GM18511 (cell line): ENCODE data around the gene DGCR6L.
A peak's percentile ranks its signal among the peaks of the same experiment; 100 is the strongest.
"Not testable (repeated sequence)": the region's sequence is repeated elsewhere in the genome, so short reads cannot be mapped to it uniquely, and the experiment has no call there.

Source experiments
- ATAC-seq: cut with Tn5 transposase; IDR thresholded peaks from one replicate; pipeline ENCODE4 v1.9.1; 2021; ENCODE audit warnings: mild to moderate bottlenecking, moderate library complexity; ENCODE audit not compliant: unreplicated experiment

The DGCR6L gene

DNA sequence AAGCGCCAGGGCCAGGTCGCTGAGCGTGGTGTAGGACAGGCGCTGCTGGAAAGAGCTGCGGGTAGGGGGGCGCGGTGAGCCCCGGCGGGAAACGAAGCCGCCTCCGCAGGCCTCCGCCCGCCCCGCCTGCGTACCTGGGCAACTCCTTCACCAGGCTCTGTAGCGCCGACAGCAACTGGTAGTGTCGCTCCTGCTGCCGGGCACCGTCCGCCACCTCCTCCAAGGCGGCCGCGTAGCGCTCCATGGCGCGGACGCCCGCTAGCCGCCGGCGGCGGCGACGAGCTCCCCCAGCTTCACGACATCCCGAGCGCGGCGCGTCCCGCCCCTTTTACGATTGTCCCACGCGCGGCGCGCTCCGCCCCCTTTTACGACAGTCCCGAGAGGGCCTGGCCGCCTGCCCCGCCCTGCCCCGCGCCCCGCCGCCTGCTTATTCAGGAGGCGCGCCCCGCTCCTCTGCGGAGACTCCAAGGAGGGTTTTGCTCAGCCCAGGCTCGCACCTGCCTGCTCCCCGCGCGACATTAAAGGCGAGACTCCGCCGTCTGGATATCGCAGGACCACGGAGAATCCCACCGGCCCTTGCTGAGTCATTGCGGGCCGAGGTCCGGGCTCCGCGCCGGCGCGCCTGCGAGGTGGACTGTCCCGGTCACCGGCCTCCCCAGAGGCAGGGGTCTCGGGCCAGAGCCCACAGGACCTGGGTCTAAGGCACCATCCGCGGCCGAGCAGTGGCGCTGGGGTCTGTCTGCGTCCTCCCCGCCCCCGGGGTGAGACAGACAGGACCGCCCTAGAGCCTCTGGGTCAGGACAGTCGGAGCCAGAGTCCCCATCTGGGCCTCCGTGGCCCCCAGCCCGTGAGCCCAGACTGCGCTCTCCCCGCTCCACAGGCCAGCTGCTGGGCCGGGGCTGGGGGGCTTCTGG is at the start of gene DGCR6L:
DGCR6L (minus strand) TSS at position 316 of the 914 bp plus-strand sequence; CDS start at position 244, 72 bp downstream.
- peak; percentile 79 for ATAC-seq

DNA sequence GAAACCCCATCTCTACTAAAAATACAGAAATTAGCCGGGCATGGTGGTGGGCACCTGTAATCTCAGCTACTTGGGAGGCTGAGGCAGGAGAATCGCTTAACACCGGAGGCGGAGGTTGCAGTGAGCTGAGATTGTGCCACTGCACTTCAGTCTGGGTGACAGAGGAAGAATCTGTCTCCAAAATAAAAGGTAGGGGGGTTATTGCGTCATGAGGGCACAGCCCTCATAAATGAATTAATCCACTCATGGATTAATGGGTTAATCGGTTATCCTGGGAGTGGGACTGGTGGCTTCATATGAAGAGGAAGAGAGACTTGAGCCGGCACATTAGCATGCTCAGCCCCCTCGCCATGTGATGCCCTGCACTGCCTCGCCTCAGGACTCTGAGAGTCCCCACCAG is 49.0 kb upstream of the DGCR6L start:
- ATAC-seq: not testable (repeated sequence)

DNA sequence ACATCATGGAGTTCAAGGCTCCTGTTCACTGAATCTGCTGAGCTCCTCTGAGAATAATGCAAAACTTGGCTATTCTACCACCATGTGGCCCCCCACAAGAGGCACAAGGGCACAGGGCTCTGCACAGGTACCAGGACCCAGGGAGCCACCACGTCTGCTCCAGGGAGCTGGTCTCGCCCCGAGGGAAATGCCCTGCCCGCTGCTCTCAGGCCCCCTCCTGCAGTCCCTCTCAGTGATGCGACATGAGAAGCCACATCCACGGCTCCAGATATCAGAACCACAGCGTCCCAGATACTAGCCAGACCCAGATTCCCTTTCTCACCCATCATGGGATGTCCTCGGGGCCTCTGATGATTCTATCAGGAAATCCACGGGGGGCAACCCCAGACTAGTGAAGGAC is 47.0 kb upstream of the DGCR6L start:
- not testable (repeated sequence) for ATAC-seq

DNA sequence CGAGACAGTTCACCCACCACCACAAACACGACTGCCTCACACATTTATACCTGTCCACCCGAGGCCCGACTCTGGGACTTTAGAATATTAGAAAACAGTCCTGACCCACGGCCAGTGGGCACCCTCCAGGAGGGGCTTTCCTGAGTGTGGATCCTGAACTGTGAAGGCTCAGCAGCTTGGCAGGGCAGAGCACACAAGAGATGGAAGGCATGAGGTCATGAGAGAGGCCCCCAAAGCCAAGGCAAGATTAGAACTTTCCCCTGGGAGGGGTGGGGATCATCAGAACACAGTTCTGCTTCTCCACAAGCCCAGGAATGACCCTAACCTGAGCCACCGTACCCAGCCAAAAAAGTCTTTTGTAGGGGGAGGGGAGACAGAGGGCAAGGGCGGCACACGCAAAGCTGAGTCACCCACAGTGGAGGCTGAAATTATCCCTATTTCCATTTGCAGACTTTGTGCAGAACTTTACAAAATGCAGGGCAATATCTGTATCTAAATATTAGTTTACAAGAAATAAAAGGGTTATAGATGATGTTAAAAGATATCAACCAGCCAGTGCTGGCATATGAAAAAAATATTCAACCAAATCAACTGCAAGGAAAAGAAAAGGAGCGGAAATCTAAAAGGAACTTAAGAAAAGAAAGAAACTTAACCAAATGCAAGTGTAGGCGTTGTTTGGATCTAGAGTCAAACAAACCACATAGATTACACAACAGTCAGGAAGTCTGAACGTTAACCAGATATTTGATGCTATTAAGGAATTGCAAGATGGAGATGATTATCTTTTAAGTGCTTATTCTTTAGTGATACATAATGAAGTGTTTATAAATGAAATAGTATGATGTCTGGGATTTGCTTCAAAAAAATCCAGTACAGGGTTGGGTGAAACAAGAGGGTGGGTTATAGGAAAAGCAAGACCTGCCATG is 44.7 kb upstream of the DGCR6L start:
- ATAC-seq: not testable (repeated sequence)

DNA sequence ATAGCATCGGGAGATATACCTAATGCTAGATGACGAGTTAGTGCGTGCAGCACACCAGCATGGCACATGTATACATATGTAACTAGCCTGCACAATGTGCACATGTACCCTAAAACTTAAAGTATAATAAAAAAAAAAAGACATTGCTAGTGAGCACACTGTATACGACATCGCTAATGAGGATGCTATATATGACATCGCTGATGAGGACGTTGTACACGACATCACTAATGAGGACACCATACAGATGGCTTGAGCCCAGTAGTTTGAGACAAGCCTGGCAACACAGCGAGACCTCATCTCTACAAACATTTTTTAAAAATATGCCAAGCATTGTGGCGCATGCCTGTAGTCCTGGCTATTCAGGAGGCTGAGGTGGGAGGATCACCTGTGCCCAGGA is 42.5 kb upstream of the DGCR6L start:
- ATAC-seq: not testable (repeated sequence)

DNA sequence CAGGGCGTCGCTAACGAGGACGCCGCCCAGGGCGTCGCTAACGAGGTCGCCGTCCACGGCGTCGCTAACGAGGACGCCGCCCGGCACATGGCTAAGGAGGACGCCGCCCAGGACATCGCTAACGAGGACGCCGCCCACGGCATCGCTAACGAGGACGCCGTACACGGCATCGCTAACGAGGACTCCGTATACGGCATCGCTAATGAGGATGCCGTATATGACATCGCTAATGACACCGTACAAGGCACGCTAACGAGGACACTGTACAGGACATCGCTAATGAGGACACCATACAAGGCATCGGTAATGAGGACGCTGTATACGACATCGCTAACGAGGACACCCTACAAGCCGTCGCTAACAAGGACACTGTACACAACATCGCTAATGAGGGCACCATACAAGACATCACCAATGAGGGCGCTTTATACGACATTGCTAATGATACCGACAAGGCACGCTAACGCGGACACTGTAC is 41.9 kb upstream of the DGCR6L start:
- ATAC-seq: not testable (repeated sequence)

DNA sequence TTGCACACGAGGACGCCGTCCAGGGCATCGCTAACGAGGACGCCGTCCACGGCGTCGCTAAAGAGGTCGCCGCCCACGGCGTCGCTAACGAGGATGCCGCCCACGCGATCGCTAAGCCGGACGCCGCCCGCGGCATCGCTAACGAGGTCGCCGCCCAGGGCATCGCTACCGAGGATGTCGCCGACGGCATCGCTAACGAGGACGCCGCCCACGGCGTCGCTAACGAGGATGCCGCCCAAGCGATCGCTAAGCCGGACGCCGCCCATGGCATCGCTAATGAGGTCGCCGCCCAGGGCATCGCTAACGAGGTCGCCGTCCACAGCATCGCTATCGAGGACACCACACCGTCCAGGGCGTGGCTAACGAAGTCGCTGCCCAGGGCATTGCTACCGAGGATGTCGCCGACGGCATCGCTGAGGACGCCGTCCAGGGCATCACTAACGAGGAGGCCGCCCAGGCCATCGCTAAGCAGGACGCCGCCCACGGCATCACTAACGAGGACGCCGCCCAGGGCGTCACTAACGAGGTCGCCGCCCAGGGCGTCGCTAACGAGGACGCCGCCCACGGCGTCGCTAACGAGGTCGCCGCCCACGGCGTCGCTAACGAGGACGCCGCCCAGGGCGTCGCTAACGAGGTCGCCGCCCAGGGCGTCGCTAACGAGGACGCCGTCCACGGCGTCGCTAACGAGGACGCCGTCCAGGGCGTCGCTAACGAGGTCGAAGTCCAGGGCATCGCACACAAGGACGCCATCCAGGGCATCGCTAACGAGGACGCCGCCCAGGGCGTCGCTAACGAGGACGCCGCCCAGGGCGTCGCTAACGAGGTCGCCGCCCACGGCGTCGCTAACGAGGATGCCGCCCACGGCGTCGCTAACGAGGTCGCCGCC is 41.2 kb upstream of the DGCR6L start:
- ATAC-seq: not testable (repeated sequence)

DNA sequence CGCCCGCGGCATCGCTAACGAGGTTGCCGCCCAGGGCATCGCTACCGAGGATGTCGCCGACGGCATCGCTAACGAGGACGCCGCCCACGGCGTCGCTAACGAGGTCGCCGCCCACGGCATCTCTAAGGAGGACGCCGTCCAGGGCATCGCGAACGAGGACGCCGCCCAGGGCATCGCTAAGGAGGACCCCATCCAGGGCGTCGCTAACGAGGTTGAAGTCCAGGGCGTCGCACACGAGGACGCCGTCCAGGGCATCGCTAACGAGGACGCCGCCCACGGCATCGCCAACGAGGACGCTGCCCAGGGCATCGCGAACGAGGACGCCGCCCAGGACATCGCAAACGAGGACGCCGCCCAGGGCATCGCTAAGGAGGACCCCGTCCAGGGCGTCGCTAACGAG is 40.4 kb upstream of the DGCR6L start:
- ATAC-seq: not testable (repeated sequence)

DNA sequence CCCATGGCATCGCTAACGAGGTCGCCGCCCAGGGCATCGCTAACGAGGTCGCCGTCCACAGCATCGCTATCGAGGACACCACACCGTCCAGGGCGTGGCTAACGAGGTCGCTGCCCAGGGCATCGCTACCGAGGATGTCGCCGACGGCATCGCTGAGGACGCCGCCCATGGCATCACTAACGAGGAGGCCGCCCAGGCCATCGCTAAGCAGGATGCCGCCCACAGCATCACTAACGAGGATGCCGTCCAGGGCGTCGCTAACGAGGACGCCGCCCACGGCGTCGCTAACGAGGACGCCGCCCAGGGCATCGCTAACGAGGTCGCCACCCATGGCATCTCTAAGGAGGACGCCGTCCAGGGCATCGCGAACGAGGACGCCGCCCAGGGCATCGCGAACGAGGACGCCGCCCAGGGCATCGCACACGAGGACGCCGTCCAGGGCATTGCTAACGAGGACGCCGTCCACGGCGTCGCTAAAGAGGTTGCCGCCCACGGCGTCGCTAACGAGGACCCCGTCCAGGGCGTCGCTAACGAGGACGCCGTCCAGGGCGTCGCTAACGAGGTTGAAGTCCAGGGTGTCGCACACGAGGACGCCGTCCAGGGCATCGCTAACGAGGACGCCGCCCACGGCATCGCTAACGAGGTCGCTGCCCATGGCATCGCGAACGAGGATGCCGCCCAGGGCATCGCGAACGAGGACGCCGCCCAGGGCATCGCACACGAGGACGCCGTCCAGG is 38.8 kb upstream of the DGCR6L start:
- ATAC-seq: not testable (repeated sequence)

DNA sequence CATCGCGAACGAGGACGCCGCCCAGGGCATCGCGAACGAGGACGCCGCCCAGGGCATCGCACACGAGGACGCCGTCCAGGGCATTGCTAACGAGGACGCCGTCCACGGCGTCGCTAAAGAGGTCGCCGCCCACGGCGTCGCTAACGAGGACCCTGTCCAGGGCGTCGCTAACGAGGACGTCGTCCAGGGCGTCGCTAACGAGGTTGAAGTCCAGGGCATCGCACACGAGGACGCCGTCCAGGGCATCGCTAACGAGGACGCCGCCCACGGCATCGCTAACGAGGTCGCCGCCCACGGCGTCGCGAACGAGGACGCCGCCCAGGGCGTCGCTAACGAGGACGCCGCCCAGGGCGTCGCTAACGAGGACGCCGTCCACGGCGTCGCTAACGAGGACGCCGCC is 38.1 kb upstream of the DGCR6L start:
- not testable (repeated sequence) for ATAC-seq

DNA sequence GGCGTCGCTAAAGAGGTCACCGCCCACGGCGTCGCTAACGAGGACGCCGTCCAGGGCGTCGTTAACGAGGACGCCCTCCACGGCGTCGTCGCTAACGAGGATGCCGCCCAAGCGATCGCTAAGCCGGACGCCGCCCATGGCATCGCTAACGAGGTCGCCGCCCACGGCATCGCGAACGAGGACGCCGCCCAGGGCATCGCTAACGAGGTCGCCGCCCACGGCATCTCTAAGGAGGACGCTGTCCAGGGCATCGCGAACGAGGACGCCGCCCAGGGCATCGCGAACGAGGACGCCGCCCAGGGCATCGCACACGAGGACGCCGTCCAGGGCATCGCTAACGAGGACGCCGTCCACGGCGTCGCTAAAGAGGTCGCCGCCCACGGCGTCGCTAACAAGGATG is 37.0 kb upstream of the DGCR6L start:
- ATAC-seq: not testable (repeated sequence)

DNA sequence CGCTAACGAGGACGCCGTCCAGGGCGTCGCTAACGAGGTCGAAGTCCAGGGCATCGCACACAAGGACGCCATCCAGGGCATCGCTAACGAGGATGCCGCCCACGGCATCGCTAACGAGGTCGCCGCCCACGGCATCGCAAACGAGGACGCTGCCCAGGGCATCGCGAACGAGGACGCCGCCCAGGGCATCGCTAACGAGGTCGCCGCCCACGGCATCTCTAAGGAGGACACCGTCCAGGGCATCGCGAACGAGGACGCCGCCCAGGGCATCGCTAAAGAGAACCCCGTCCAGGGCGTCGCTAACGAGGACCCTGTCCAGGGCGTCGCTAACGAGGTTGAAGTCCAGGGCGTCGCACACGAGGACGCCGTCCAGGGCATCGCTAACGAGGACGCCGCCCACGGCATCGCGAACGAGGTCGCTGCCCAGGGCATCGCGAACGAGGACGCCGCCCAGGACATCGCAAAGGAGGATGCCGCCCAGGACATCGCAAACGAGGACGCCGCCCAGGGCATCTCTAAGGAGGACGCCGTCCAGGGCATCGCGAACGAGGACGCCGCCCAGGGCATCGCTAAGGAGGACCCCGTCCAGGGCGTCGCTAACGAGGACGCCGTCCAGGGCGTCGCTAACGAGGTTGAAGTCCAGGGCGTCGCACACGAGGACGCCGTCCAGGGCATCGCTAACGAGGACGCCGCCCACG is 36.2 kb upstream of the DGCR6L start:
- not testable (repeated sequence) for ATAC-seq

DNA sequence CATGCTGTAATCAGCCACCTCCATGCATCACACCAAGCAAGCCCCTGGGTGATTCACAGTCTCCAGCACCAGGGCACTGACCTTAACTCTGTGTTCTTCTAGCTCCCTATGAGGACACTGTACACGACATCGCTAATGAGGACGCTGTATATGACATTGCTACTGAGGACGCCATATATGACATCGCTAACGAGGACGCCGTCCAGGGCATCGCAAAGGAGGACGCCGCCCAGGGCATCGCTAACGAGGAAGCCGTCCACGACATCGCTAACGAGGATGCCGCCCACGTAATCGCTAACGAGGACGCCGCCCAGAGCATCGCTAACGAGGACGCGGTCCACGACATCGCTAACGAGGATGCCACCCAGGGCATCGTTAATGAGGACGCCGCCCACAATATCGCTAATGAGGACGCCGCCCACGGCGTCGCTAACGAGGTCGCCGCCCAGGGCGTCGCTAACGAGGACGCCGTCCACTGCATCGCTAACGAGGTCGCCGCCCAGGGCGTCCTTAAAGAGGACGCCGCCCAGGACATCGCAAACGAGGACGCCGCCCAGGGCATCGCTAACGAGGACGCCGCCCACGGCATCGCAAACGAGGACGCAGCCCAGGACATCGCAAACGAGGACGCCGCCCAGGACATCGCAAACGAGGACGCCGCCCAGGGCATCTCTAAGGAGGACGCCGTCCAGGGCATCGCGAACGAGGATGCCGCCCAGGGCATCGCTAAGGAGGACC is 34.5 kb upstream of the DGCR6L start:
- ATAC-seq: no peak

DNA sequence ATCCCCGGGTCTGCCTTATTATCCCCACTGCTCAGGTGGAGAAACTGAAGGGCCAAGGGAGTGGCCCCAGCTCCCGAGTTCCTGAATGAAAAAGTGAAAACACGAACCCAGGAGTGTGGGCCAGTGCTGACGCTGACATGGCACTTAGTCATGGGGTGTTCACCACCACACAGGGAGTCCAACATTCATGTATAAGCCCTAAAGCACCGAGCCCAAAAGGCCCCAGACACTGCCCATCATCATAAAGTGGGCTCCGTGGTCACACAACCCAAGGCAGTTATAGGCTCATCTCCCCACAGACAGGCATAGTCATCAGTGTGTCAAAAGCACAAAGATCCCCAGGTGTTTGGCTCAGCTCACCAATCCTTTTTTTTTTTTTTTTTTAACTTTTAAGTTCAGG is 32.7 kb upstream of the DGCR6L start:
- not testable (repeated sequence) for ATAC-seq

DNA sequence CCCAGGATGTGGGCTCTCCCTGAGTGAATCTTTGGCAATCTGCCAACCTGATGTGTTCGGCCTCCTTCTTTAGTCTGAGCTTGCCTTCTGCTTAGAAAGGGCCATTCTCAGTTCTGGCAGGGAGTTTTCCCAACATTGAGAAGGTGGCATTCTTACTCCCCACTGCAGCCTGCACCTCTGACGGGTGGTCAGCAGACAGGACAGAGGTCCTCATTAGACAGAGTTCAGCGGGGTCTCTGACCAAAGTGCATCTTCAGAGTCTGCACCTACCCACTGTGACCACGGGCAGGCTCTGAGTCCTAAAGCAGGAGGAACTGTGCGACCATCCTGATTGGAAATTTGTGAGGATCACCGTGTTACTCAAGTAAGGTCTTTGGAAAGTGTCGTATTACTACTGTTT is 26.7 kb upstream of the DGCR6L start:
- not testable (repeated sequence) for ATAC-seq

DNA sequence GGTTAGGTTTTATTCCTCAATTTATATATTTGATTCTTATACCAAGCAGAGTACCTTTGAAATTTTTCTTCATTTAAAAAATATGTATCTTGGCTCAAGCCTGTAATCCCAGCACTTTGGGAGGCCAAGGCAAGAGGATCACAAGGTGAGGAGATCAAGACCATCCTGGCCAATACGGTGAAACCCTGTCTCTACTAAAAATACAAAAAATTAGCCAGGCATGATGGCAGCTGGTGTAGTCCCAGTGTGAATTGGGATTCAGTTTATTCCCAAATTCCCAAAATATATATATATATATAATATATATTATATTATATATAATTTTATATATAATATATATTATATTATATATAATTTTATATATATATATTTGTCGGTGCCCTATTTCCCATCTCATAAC is 18.4 kb upstream of the DGCR6L start:
- not testable (repeated sequence) for ATAC-seq

DNA sequence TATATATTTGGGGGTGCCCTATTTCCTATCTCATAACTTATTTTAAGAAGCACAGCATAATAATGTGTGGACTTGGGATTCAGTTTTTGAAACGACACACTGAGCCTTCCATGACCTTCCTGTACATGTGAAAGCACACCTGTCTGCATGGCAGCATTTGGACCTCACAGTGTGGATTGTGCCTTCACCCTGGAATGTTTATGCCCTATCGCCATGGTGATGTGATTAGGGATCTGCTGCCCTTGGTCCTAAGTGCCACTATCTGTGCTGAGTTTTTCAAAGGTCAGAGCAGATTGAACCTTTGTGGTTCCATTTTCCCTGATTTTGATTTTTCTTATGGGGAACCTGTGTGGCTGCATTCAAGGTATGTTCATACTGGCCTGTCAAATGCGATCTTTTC is 17.9 kb upstream of the DGCR6L start:
- not testable (repeated sequence) for ATAC-seq

DNA sequence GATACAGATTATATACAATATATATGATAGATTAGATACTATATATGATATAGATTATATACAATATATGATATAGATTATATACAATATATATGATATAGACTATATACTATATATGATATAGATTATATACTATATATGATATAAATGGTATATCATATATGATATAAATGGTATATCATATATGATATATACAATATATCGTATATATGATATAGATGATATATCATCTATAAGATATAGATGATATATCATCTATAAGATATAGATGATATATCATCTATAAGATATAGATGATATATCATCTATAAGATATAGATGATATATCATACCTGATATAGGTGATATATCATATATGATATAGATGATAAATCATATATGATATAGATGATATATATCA is 16.7 kb upstream of the DGCR6L start:
- ATAC-seq: not testable (repeated sequence)
